Uterus (tissue), 4 donors: ENCODE results near the gene DNAJB8. TPM values are rescaled to one million over a fixed set of nuclear protein-coding genes. Genes with fewer than 3 reads are reported as not detected.

Source experiments
- DNase-seq, 2 donors: peaks; one replicate each; pipeline ENCODE4 v3.0.0-alpha.2; 2019 to 2020
- H3K27ac ChIP-seq, 2 donors: fragments of 200-600 bp; sonication (generic); 1 replicate in 1 of 2; 2 replicates in 1 of 2; pipeline ENCODE4 v1.5.1; 2016 to 2018
- H3K27me3 ChIP-seq, 2 donors: fragments of 200-600 bp; sonication (generic); one replicate each; pipeline ENCODE4 v1.5.1; 2018 to 2019; ENCODE audit warnings: control low read depth in 1 of 2
- H3K36me3 ChIP-seq, 2 donors: fragments of 200-600 bp; sonication (generic); one replicate each; pipeline ENCODE4 v1.5.1; 2019; ENCODE audit warnings: control low read depth in 1 of 2
- H3K4me1 ChIP-seq, 2 donors: fragments of 200-600 bp; sonication (generic); one replicate each; pipeline ENCODE4 v1.5.1; 2018 to 2019; ENCODE audit warnings: control low read depth in 1 of 2
- H3K4me3 ChIP-seq, 2 donors: fragments of 200-600 bp; sonication (generic); 1 replicate in 1 of 2; 2 replicates in 1 of 2; pipeline ENCODE4 v1.5.1; 2018 to 2019; ENCODE audit warnings: mild to moderate bottlenecking in 1 of 2
- H3K9me3 ChIP-seq, 2 donors: fragments of 200-600 bp; sonication (generic); one replicate each; pipeline ENCODE4 v1.5.1; 2019; ENCODE audit warnings: control low read depth in 1 of 2
- CTCF ChIP-seq, 4 experiments: fragments of 200-600 bp in 2 of 4; fragments of 450-650 bp in 2 of 4; sonication (generic) in 2 of 4; IDR thresholded peaks; one replicate each; pipeline ENCODE4 v1.5.1; 2016 to 2019; ENCODE audit warnings: antibody characterized with exemption in 4 of 4, mild to moderate bottlenecking in 2 of 4, moderate library complexity in 1 of 4
- POLR2A ChIP-seq, 2 donors: fragments of 450-650 bp; IDR thresholded peaks; one replicate each; pipeline ENCODE4 v1.6.1; 2016; ENCODE audit warnings: antibody characterized with exemption in 2 of 2, mild to moderate bottlenecking in 1 of 2, moderate library complexity in 1 of 2
- intact Hi-C: fragments of 100-400 bp; cut with DNase I; formaldehyde crosslinking; loops from one replicate; pipeline ENCODE4 v1.15.1; 2023; ENCODE audit warnings: low total_unique reads
- total RNA-seq, 4 donors: library from RNA; depleted of rRNA in 3 of 4; stranded (reverse); fragments of >200 nt in 3 of 4; gene quantifications; one replicate each; pipeline versions ENCODE4 v1.1.0 to v1.2.4, GENCODE V29; 2014 to 2023
- donor health status: DM: yes; HTN: yes; CAD: no.

The DNAJB8 gene
- total RNA-seq, 4 donors from 2014 or later: not detected

DNA sequence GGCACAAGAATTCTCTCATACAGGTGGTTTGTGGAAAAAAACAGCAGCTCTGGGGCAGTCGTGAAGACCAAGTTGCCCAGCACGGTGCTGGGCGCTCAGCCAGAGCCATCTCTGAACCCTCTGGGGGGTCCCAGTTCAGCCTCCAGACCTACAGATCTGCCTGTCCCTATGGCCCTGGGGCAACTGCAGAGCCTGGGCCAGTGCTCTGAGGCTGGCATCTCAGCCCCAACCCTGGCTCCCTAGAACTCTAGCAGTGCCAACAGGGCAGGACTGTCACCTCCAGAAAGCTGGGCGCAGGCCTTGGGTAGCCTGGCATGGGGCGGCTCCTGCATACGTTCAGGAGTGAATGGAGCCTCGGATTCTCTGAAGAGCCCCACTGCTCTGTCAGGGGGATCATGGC is 44.7 kb downstream of the DNAJB8 start:
- H3K4me3 ChIP-seq: no peak overlapping the region
- no peak overlapping the region for H3K27ac ChIP-seq
- peaks cover 4 to 7% of the 10 kb centered on the region in 2 donors for H3K4me1 ChIP-seq
- intact Hi-C loops: loop anchor here (10.0 kb wide), 1 partner anchor 163 kb away; no protein-coding TSS in a partner anchor
- TF ChIP-seq CTCF (IDR thresholded peaks at IDR 0.05) (no peak), POLR2A (IDR thresholded peaks at IDR 0.05) (no peak)
- no peaks in the 10 kb centered on the region for H3K9me3 ChIP-seq
- no peak for DNase-seq
- no peaks in the 10 kb centered on the region for H3K36me3 ChIP-seq
- no peaks in the 10 kb centered on the region for H3K27me3 ChIP-seq

DNA sequence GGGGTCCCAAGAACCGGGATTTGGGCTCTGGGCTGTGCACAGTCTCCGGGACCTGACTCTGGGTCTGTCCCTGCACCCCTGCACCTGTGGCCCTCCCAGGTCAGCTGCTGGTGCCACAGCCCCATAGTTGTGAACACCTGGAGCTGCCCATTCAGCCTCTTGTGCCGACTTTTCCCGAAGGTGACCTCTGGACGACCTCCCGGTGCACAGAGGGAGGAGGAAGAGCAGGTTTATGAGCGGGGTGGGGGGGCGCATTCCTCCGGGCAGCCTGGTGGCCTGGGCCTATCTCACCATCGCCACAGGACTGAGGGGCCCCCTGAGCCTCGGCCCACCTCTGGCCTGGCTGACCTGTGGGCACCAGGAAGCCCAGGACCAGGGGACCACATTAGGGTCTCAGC is 45.3 kb downstream of the DNAJB8 start:
- intact Hi-C loops: loop anchor here (10.0 kb wide), 1 partner anchor 163 kb away; no protein-coding TSS in a partner anchor
- H3K27ac ChIP-seq: no peak overlapping the region
- no peak for DNase-seq
- H3K9me3 ChIP-seq: no peaks in the 10 kb centered on the region
- H3K4me1 ChIP-seq: peaks cover 0 to 5% of the 10 kb centered on the region in 2 donors
- no peaks in the 10 kb centered on the region for H3K36me3 ChIP-seq
- TF ChIP-seq POLR2A (IDR thresholded peaks at IDR 0.05): no peak
- no peak for TF ChIP-seq CTCF (IDR thresholded peaks at IDR 0.05)
- H3K4me3 ChIP-seq: no peak overlapping the region
- H3K27me3 ChIP-seq: no peaks in the 10 kb centered on the region

DNA sequence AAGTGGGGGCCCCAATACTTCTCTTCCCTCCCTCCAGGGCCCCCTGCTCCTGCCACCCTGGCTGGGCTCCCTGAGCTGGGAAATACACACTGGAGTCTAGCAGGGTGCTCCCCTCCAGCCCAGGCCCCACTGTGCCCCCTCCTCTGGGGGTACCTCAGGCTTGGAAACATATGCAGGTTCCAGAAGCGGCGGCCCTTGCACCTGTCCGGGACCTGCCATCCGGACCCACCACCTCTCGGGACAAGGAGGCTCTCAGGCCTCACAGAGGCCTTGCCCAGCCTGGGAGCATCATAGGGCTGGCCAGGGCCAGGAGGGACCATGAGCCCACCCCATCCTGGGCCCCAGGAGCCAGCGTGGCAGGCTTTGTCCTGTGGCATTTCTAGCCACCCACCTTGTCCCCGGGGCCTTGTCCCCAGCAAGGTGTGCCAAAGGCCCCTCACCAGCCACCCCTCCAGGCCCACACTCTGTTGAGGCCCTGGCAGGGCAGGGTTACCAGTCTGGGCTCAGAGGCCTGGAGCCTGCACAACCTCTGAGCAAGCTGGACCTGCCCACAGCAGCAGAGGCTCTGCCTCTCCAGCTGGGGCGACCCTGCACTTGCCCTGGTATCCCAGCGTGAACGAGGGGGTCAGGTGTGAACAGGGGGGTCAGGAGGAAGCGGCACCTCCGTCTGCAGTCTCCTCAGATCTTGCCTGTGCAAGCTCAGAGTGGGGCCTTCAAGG is 45.8 kb downstream of the DNAJB8 start:
- Histone ChIP-seq H3K27me3 (no peaks in the 10 kb centered on the region), H3K36me3 (no peaks in the 10 kb centered on the region), H3K4me3 (no peak overlapping the region), H3K9me3 (no peaks in the 10 kb centered on the region), H3K27ac (no peak overlapping the region), H3K4me1 (no peaks in the 10 kb centered on the region)
- intact Hi-C loops: loop anchor here (10.0 kb wide), 1 partner anchor 164 kb away; no protein-coding TSS in a partner anchor
- TF ChIP-seq CTCF (IDR thresholded peaks at IDR 0.05) (no peak), POLR2A (IDR thresholded peaks at IDR 0.05) (no peak)
- DNase-seq: no peak

DNA sequence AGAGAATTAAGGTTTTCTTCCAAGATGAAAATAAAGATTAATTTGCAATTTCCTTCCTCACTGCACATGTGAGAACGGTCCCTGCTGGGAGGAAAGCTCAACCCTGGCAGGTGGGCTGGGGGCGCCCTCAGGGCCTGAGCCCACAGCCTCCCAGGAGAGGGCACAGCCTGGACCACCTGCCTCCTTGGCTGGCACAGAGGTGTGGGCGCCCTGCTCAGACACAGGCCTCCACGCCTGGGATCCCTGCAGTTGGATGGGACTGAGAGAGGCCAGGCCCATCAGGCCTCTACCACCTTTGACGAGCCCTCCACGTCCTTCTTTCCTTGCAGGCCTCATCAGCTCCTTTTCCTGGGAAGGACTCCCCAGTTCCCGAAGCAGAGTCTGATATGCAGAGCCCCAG is 46.4 kb downstream of the DNAJB8 start:
- no peak overlapping the region for H3K4me3 ChIP-seq
- H3K27me3 ChIP-seq: no peaks in the 10 kb centered on the region
- no peak overlapping the region for H3K27ac ChIP-seq
- no peaks in the 10 kb centered on the region for H3K36me3 ChIP-seq
- no peaks in the 10 kb centered on the region for H3K4me1 ChIP-seq
- intact Hi-C loops: loop anchor here (10.0 kb wide), 1 partner anchor 165 kb away; no protein-coding TSS in a partner anchor
- no peak for DNase-seq
- TF ChIP-seq POLR2A (IDR thresholded peaks at IDR 0.05) (no peak), CTCF (IDR thresholded peaks at IDR 0.05) (no peak)
- no peaks in the 10 kb centered on the region for H3K9me3 ChIP-seq

- TF ChIP-seq POLR2A (IDR thresholded peaks at IDR 0.05): no peak
- no peak for TF ChIP-seq CTCF (IDR thresholded peaks at IDR 0.05)
- intact Hi-C loops: no loop called here
- Histone ChIP-seq H3K4me1 (no peaks in the 10 kb centered on the region), H3K36me3 (no peaks in the 10 kb centered on the region), H3K9me3 (no peaks in the 10 kb centered on the region), H3K27me3 (no peaks in the 10 kb centered on the region), H3K27ac (no peak overlapping the region), H3K4me3 (no peak overlapping the region)
- no peak for DNase-seq
These were observed 47.4 kb downstream of the DNAJB8 start for GRCh38 chr3:128419311-128419710.
